ENCODE results near the gene NHLRC3. TPM values are rescaled to one million over a fixed set of nuclear protein-coding genes. Genes with fewer than 3 reads are reported as not detected.
"Not testable (repeated sequence)": the region's sequence is repeated elsewhere in the genome, so short reads cannot be mapped to it uniquely, and the experiment has no call there.

The NHLRC3 gene
- 29.9 and 35.5 TPM in 2 replicates for total RNA-seq (2014; rRNA removed; shearing (Covaris generic))

DNA sequence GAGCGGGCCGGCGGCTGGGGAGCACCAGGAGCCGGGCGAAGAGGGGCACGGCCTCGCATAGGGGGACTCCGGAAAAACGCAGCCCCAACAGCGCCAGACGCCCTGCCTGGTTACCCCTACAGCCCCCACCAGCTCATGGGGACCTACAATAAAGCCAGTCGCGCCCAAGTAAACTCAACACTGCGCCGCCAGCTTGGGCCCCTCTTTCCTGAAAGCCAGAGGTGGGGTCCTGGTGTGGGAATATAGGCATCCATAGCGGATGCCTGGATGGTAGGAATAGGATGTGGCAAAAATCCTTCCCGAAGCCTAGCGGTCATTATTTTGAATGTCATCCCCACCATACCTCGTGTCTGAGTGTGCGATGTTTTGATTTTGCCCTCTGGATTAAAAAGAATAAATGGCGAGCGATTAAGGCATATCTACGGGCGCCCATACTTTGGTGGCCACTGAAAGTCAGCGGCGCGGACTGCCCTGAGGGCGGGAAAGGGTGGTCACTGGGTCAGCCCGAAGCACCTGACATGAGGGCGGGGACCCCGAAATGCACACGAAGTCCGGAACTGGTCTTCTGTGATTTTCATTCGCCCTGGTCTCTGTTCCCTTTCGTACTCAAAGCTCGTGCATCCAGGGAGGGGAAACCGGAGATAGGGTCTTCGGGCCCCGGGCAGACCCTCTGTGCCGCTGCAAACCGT is at the start of gene NHLRC3, which contains the start of gene PROSER1:
Gene NHLRC3, plus strand, starts transcription at position 577 of the 689 bp plus-strand sequence. CDS start 184 bp downstream, outside the sequence.
Gene PROSER1, minus strand, starts transcription at position 210 of the 689 bp plus-strand sequence. CDS start 847 bp downstream, outside the sequence.
- no peaks in the 10 kb centered on the region for H3K9me3 ChIP-seq (replicated peaks)
- H3K27ac ChIP-seq: peak within 1 kb of the TSS; percentile 90
- no peaks in the 10 kb centered on the region for H3K27me3 ChIP-seq
- DNase-seq: peak; percentile 96 to 98
- H3K36me3 ChIP-seq: peaks cover 4% of the 10 kb centered on the region; the same call in 1 of the 2 replicates
- peak within 1 kb of the TSS; percentile 83 for H3K4me3 ChIP-seq
- H3K4me1 ChIP-seq: no peaks in the 10 kb centered on the region; the same call in none of the 2 replicates

DNA sequence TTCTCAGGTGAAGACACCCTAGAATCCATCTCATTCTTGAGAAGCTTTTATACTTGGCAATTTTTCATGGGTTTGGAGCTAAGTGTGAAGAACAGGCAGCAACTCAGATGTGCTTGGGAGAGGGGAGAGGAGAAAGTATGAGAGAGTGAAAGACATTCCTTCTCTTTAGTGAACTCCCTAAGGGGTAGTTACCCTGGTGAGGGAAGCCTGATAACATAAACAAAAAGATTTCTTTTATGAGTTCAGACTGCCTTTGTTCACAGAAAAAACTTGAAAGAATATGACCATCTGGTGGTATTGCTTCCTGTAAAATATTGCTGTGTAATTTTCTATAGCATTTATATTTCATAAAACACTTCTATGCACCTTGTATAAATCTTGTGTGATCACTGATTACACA is 47.6 kb upstream of the NHLRC3 start, which contains the start of gene STOML3:
Gene STOML3, minus strand, starts transcription at position 139 of the 400 bp plus-strand sequence. Its CDS starts 110 bp downstream, at position 29.
- Histone ChIP-seq H3K27ac (no peak within 1 kb of the TSS), H3K9me3 (replicated peaks) (no peaks in the 10 kb centered on the region), H3K36me3 (no peaks in the 10 kb centered on the region), H3K4me3 (no peak within 1 kb of the TSS), H3K4me1 (peaks cover 9% of the 10 kb centered on the region), H3K27me3 (no peaks in the 10 kb centered on the region)
- DNase-seq: peak; percentile 5 to 38

GRCh38 chr13:38993381-38993780 is 44.9 kb upstream of the NHLRC3 start:
- Histone ChIP-seq H3K27ac (no peak overlapping the region), H3K27me3 (no peaks in the 10 kb centered on the region), H3K36me3 (no peaks in the 10 kb centered on the region), H3K4me3 (no peak overlapping the region), H3K4me1 (peaks cover 9% of the 10 kb centered on the region), H3K9me3 (replicated peaks) (no peaks in the 10 kb centered on the region)
- DNase-seq: no peak

- Histone ChIP-seq H3K27ac (no peak overlapping the region), H3K9me3 (replicated peaks) (no peaks in the 10 kb centered on the region), H3K4me1 (no peaks in the 10 kb centered on the region), H3K27me3 (no peaks in the 10 kb centered on the region), H3K36me3 (no peaks in the 10 kb centered on the region), H3K4me3 (no peak overlapping the region)
- no peak for DNase-seq
These were observed 39.5 kb upstream of the NHLRC3 start for GRCh38 chr13:38998739-38999138.

DNA sequence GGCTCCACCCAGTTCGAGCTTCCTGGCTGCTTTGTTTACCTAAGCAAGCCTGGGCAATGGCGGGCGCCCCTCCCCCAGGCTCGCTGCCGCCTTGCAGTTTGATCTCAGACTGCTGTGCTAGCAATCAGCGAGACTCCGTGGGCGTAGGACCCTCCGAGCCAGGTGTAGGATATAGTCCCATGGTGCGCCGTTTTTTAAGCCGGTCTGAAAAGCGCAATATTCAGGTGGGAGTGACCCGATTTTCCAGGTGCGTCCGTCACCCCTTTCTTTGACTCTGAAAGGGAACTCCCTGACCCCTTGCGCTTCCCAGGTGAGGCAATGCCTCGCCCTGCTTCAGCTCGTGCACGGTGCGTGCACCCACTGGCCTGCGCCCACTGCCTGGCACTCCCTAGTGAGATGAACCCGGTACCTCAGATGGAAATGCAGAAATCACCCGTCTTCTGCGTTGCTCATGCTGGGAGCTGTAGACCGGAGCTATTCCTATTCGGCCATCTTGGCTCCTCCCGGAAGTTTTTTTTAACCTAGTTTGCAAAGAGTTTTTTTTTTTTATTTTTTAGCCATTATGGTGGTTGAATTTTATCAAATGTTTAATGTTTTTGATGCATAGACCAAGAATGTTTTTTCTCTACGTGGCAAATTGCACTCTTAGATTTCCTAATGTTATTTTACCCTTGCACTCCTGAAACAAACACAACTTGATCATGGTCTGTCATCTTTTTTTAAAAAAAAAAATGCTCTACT is 31.7 kb upstream of the NHLRC3 start:
- not testable (repeated sequence) for H3K4me3 ChIP-seq

GRCh38 chr13:39012608-39013007 is 25.6 kb upstream of the NHLRC3 start:
- peaks cover 79% of the 10 kb centered on the region for H3K36me3 ChIP-seq
- peak; percentile 13 to 30 for DNase-seq

More for the DNA sequence above, 31.7 kb upstream of the NHLRC3 start:
- H3K27ac ChIP-seq; H3K27me3 ChIP-seq; DNase-seq; H3K4me1 ChIP-seq; H3K9me3 ChIP-seq (replicated peaks): not testable (repeated sequence)
- H3K36me3 ChIP-seq: peaks cover 28% of the 10 kb centered on the region

DNA sequence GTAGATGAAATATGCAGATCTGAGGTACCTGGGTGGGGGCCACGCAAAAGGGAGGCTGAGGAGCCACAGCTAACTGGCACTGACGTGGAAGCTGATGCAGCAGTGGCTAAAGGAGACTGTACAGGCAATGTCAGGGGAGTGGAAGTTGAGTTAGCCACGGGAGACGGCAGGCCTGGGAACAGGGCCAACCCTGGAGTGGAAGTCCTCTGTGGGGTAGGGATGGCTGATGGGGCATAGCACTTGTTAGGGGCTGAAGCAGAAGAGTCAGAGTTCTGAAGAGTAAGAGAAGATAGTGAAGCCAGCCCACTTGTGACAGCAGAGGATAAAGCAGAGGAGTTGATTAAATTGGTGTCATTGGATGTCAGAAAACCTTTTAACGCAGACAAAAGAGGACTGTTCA is 24.8 kb upstream of the NHLRC3 start:
- Histone ChIP-seq H3K27me3 (no peaks in the 10 kb centered on the region), H3K36me3 (peaks cover 78% of the 10 kb centered on the region), H3K4me1 (no peaks in the 10 kb centered on the region), H3K27ac (no peak overlapping the region), H3K4me3 (no peak overlapping the region), H3K9me3 (replicated peaks) (no peaks in the 10 kb centered on the region)
- no peak for DNase-seq

More at GRCh38 chr13:39012608-39013007, 25.6 kb upstream of the NHLRC3 start:
- Histone ChIP-seq H3K27me3 (no peaks in the 10 kb centered on the region), H3K4me3 (no peak overlapping the region), H3K9me3 (replicated peaks) (no peaks in the 10 kb centered on the region), H3K27ac (no peak overlapping the region), H3K4me1 (no peaks in the 10 kb centered on the region)

GRCh38 chr13:39016087-39016486 is 22.2 kb upstream of the NHLRC3 start:
- no peak overlapping the region for H3K27ac ChIP-seq
- H3K4me1 ChIP-seq: no peaks in the 10 kb centered on the region
- H3K9me3 ChIP-seq (replicated peaks): no peaks in the 10 kb centered on the region
- H3K36me3 ChIP-seq: peaks cover 70% of the 10 kb centered on the region
- DNase-seq: no peak
- no peaks in the 10 kb centered on the region for H3K27me3 ChIP-seq
- H3K4me3 ChIP-seq: no peak overlapping the region

- H3K36me3 ChIP-seq: peaks cover 63% of the 10 kb centered on the region
- no peak overlapping the region for H3K4me3 ChIP-seq
- H3K27me3 ChIP-seq: no peaks in the 10 kb centered on the region
- H3K4me1 ChIP-seq: no peaks in the 10 kb centered on the region
- peak; percentile 17 to 56 for DNase-seq
- H3K9me3 ChIP-seq (replicated peaks): no peaks in the 10 kb centered on the region
- H3K27ac ChIP-seq: no peak overlapping the region
These were observed 21.5 kb upstream of the NHLRC3 start for GRCh38 chr13:39016787-39017186.

DNA sequence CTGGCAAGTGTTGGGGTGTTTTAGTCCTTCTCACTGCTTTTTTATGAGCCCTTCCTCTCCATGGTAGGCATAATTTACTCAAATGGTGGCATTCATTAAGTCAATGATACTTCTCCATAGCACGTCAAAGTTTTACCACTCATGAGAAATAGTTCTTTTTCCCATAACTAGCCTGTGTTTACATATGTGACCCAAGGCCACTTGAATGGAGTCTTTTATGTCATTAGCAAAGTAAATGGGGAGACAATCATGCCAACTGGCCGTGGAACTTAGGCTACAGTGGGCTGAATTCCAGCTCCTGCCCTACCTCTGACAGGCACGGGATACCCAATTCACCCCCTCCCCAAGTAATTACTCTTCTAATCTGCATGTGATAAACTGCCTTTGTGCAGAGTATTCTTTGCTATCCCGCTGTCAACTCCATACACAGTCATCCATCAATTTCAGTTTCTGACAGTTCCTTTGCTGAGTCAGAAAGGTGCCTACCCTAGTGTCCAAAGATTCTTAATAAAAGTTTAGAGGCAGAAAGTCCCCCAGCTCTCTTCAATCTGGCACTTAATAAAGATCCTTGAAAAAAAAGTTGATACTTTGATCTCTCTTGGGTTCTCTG is 17.3 kb upstream of the NHLRC3 start:
- no peak overlapping the region for H3K27ac ChIP-seq
- H3K36me3 ChIP-seq: peaks cover 66% of the 10 kb centered on the region

GRCh38 chr13:39023316-39023715 is 14.9 kb upstream of the NHLRC3 start:
- H3K4me1 ChIP-seq: no peaks in the 10 kb centered on the region
- DNase-seq: no peak
- H3K27me3 ChIP-seq: no peaks in the 10 kb centered on the region
- H3K4me3 ChIP-seq: no peak overlapping the region
- no peak overlapping the region for H3K27ac ChIP-seq
- H3K9me3 ChIP-seq (replicated peaks): no peaks in the 10 kb centered on the region
- peaks cover 73% of the 10 kb centered on the region for H3K36me3 ChIP-seq

More for the DNA sequence above, 17.3 kb upstream of the NHLRC3 start:
- H3K4me1 ChIP-seq: no peaks in the 10 kb centered on the region
- no peaks in the 10 kb centered on the region for H3K9me3 ChIP-seq (replicated peaks)
- H3K4me3 ChIP-seq: no peak overlapping the region
- no peaks in the 10 kb centered on the region for H3K27me3 ChIP-seq
- DNase-seq: no peak

- H3K9me3 ChIP-seq (replicated peaks): no peaks in the 10 kb centered on the region
- peaks cover 74% of the 10 kb centered on the region for H3K36me3 ChIP-seq
- H3K27me3 ChIP-seq: no peaks in the 10 kb centered on the region
- H3K4me3 ChIP-seq: no peak overlapping the region
- no peaks in the 10 kb centered on the region for H3K4me1 ChIP-seq
- H3K27ac ChIP-seq: no peak overlapping the region
- DNase-seq: no peak
These were observed 14.5 kb upstream of the NHLRC3 start for GRCh38 chr13:39023761-39024160.

DNA sequence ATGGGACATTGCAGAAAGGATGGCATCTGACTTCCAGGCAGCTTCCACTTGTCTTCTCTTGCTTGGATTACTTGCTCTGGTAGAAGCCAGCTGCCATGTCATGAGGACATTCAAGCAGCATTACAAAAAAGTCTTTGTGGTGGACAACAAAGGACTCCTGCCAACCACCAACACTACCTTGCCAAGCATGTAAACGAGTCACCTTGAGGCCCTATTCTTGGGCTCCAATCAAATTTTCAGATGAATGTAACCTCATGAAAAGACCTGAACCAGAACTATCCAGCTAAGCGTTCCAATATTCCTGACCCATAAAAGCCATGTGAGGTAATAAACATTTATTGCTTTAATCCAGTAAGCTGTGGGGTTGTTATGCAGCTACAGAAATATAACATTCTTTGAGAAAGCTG is 12.8 kb upstream of the NHLRC3 start:
- Histone ChIP-seq H3K36me3 (peaks cover 81% of the 10 kb centered on the region), H3K9me3 (replicated peaks) (no peaks in the 10 kb centered on the region), H3K27ac (no peak overlapping the region), H3K4me3 (no peak overlapping the region), H3K27me3 (no peaks in the 10 kb centered on the region), H3K4me1 (no peaks in the 10 kb centered on the region)
- no peak for DNase-seq

DNA sequence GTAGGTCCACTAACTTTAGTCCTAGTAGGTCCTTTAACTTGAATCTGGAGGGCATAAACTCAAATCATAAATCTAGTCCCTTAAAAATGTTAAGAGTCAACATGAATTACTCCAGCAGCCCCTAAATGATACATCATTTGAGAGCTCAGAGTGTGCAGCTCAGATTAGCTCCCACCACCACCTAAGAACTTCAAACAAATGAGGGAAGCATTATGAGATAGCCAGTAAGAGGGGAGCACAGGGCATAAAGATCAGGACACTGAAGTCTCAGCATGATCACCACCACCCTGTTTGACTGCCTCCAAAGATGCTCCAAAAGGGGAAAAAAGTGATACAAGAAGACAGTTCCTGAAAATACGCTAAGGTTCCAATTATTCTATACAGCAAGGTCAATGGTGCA is 6.1 kb upstream of the NHLRC3 start:
- Histone ChIP-seq H3K4me1 (no peaks in the 10 kb centered on the region; the same call in none of the 2 replicates), H3K9me3 (replicated peaks) (no peaks in the 10 kb centered on the region), H3K36me3 (peaks cover 38% of the 10 kb centered on the region), H3K27ac (no peak overlapping the region), H3K4me3 (no peak overlapping the region), H3K27me3 (no peaks in the 10 kb centered on the region)
- no peak for DNase-seq

DNA sequence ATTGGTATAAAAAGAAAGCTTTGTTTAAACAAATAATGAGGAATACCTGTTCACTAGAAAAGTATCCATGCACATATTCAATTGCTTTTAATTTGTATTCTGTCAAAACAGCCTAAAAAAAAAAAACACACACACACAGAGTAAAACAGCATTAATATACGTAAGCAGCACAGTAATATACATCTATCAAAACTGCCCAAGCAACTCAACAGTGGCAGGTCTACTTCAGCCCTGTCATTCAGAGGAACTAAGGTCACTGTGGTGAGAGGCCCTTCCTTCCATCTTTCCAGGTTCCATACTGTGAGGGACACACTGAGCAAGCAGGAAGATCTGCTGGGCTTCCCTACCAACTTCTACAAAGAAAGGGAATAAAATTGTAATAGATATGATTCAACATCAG is 4.2 kb upstream of the NHLRC3 start:
- H3K27me3 ChIP-seq: no peaks in the 10 kb centered on the region
- peaks cover 20% of the 10 kb centered on the region for H3K36me3 ChIP-seq
- no peak overlapping the region for H3K4me3 ChIP-seq
- H3K27ac ChIP-seq: no peak overlapping the region
- DNase-seq: no peak
- H3K4me1 ChIP-seq: no peaks in the 10 kb centered on the region; the same call in none of the 2 replicates
- H3K9me3 ChIP-seq (replicated peaks): no peaks in the 10 kb centered on the region

Measured in SJCRH30 (cell line).